HepG2 (cell line): ENCODE data around the gene SMLR1. TPM values are rescaled to one million over a fixed set of nuclear protein-coding genes. Genes with fewer than 3 reads are reported as not detected.
A peak's percentile ranks its signal among the peaks of the same experiment; 100 is the strongest.

Experiments
- CBFB ChIP-seq: sonication (generic); formaldehyde crosslinking; IDR thresholded peaks from 2 replicates; pipeline ENCODE4 v1.4.0; 2020; ENCODE audit warnings: missing genetic modification reagents
- CHD2 ChIP-seq: IDR thresholded peaks from 2 replicates; pipeline ENCODE4 v1.6.1; 2011; ENCODE audit warnings: low read depth, low read length, improper control_type of control experiment
- CREB1 ChIP-seq, 2 experiments: fragments of 450-650 bp in 1 of 2; IDR thresholded peaks; 2 replicates each; pipeline ENCODE4 v1.6.1; 2016 to 2017; ENCODE audit warnings: control low read depth in 1 of 2, mild to moderate bottlenecking in 1 of 2, missing compliant biosample characterization in 1 of 2, missing genetic modification characterization in 1 of 2
- DNMT3B ChIP-seq: conservative IDR thresholded peaks from 2 replicates; pipeline ENCODE4 v1.6.1; 2016; ENCODE audit warnings: missing biosample characterization, control low read depth
- KLF16 ChIP-seq, 2 experiments: sonication (generic) in 1 of 2; formaldehyde crosslinking in 1 of 2; IDR thresholded peaks; 2 replicates each; pipeline versions ENCODE4 v1.6.1 to v1.8.0; 2016 to 2023; ENCODE audit warnings: missing genetic modification reagents in 2 of 2, missing compliant biosample characterization in 1 of 2
- MED13 ChIP-seq: sonication (generic); formaldehyde crosslinking; IDR thresholded peaks from 2 replicates; pipeline ENCODE4 v1.5.0; 2020; ENCODE audit warnings: missing genetic modification reagents
- NCOR1 ChIP-seq: fragments of 200-600 bp; sonication (generic); IDR thresholded peaks from 2 replicates; pipeline ENCODE4 v1.7.0; 2017; ENCODE audit warnings: antibody characterized with exemption, low read length, borderline replicate concordance
- SNAI1 ChIP-seq: sonication (generic); formaldehyde crosslinking; IDR thresholded peaks from 2 replicates; pipeline ENCODE4 v1.5.0; 2020; ENCODE audit warnings: mild to moderate bottlenecking, missing genetic modification reagents, borderline replicate concordance
- SPEN ChIP-seq: sonication (generic); formaldehyde crosslinking; IDR thresholded peaks from 2 replicates; pipeline ENCODE4 v1.5.1; 2020; ENCODE audit warnings: low read depth, mild to moderate bottlenecking, missing genetic modification reagents
- UBTF ChIP-seq: sonication (generic); formaldehyde crosslinking; IDR thresholded peaks from 2 replicates; pipeline ENCODE4 v1.4.0; 2020; ENCODE audit warnings: mild to moderate bottlenecking, missing genetic modification reagents
- ZNF275 ChIP-seq: sonication (generic); formaldehyde crosslinking; IDR thresholded peaks from 2 replicates; pipeline ENCODE4 v1.8.0; 2022; ENCODE audit warnings: missing genetic modification reagents, mild to moderate bottlenecking, inconsistent platforms, borderline replicate concordance
- ZNF589 ChIP-seq: sonication (generic); formaldehyde crosslinking; conservative IDR thresholded peaks from 2 replicates; pipeline ENCODE4 v1.8.0; 2022; ENCODE audit warnings: mild to moderate bottlenecking, moderate library complexity, missing genetic modification reagents
- ZNF782 ChIP-seq: sonication (generic); formaldehyde crosslinking; IDR thresholded peaks from 2 replicates; pipeline ENCODE4 v1.4.0; 2020; ENCODE audit warnings: missing genetic modification reagents, mild to moderate bottlenecking, borderline replicate concordance
- polyA plus RNA-seq, 8 experiments: library from polyadenylated mRNA; depleted of rRNA in 3 of 8; stranded (reverse) in 7 of 8; unstranded in 1 of 8; fragments of >200 nt; fragmentation: Illumina TruSeq in 4 of 8; extraction: Trizol in 4 of 8; gene quantifications; 2 replicates each; pipeline versions ENCODE4 v1.2.1 to v1.2.3, GENCODE V29; 2011 to 2016; ENCODE audit warnings: low read depth in 4 of 8, missing spikeins in 1 of 8, mixed read lengths in 1 of 8; ENCODE audit not compliant: insufficient read depth in 1 of 8
- total RNA-seq, 5 experiments: library from RNA; depleted of rRNA; stranded (reverse); fragments of >200 nt; fragmentation: Illumina TruSeq; extraction: Trizol; gene quantifications; 2 replicates each; pipeline ENCODE4 v1.2.3, GENCODE V29; 2016; ENCODE audit warnings: low read depth in 1 of 5
- TF ChIP-seq, protein P1 (sequence below): sonication (generic); formaldehyde crosslinking; IDR thresholded peaks from 2 replicates; pipeline ENCODE4 v1.8.1; 2023; ENCODE audit warnings: mild to moderate bottlenecking, missing genetic modification reagents
- TF ChIP-seq, protein P2 (sequence below): sonication (generic); formaldehyde crosslinking; IDR thresholded peaks from 2 replicates; pipeline ENCODE4 v1.5.1; 2020; ENCODE audit warnings: mild to moderate bottlenecking, missing genetic modification reagents
- TF ChIP-seq, protein P3 (sequence below): fragments of 450-650 bp; IDR thresholded peaks from 2 replicates; pipeline ENCODE4 v1.6.1; 2016

The SMLR1 gene
- total and polyA plus RNA-seq, 2 of the 13 experiments (the other 11 are each of a cell fraction or from before 2014, with no cell fraction given) = 41.8 to 104 TPM

DNA sequence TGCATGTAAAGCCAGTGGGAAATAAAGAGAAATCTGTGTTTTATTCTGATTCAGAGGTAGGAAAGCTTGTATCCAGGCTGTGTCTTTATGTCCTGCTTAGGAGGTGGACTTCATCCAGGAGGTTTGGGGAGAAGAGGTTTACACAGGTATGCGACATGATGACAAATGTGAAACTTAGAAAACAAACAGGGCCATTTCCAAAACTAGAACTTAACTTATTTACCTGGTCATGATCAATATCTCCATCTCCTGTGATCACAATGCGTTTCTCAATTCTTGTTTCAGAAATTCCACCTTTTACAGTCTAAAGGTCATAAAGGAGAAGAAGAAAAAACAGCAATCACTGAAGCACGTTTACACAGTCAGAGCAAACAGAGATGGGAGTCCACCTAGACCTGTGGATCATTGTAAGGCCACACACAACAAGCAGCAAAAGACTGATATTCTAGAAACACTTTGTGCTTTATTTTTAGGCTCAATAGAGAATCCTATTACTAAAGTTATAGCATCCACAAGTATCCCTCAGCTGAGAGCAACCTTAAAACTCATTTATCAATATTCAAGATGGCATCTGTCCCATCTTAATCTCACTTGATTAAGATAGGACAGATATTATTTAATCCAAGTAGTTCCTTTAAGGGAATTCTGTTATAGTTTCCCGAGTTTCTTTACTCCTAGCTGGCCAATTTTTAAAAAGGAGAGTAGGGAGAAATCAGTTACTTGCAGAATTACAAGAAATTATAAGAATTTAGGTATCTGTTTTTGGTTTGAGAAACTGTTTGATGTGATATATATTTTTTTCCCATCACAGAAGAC is 36.4 kb downstream of the SMLR1 start (continued):
- TF ChIP-seq SPEN (CRISPR knock-in tag) (peak; percentile 72; the same call in 1 of the 2 replicates), UBTF (no peak), ZNF589 (CRISPR knock-in tag) (no peak; the same call in 1 of the 2 replicates), CBFB (CRISPR knock-in tag) (peak; percentile 81), DNMT3B (CRISPR knock-in tag) (peak; percentile 88; the same call in 1 of the 2 replicates), CREB1 (IDR thresholded peaks at IDR 0.05) (0 out of 2 replicates have a peak, but pooled peaks have one; percentile 44), CREB1 (CRISPR knock-in tag; IDR thresholded peaks at IDR 0.05) (peak; percentile 92), MED13 (CRISPR knock-in tag) (peak; percentile 88), CHD2 (no peak), SNAI1 (peak; percentile 85; the same call in 1 of the 2 replicates), ZNF782 (no peak), NCOR1 (peak; percentile 96), ZNF275 (CRISPR knock-in tag) (0 out of 2 replicates have a peak, but pooled peaks have one; percentile 40), KLF16 (CRISPR knock-in tag; IDR thresholded peaks at IDR 0.05) (peak in 1 of 2 experiments; percentile 95; a peak in 2 of 4 replicates)
- TF ChIP-seq, protein P1, sequence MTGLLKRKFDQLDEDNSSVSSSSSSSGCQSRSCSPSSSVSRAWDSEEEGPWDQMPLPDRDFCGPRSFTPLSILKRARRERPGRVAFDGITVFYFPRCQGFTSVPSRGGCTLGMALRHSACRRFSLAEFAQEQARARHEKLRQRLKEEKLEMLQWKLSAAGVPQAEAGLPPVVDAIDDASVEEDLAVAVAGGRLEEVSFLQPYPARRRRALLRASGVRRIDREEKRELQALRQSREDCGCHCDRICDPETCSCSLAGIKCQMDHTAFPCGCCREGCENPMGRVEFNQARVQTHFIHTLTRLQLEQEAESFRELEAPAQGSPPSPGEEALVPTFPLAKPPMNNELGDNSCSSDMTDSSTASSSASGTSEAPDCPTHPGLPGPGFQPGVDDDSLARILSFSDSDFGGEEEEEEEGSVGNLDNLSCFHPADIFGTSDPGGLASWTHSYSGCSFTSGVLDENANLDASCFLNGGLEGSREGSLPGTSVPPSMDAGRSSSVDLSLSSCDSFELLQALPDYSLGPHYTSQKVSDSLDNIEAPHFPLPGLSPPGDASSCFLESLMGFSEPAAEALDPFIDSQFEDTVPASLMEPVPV (CRISPR knock-in tag) = 0 out of 2 replicates have a peak, but pooled peaks have one; percentile 40
- TF ChIP-seq, protein P2, sequence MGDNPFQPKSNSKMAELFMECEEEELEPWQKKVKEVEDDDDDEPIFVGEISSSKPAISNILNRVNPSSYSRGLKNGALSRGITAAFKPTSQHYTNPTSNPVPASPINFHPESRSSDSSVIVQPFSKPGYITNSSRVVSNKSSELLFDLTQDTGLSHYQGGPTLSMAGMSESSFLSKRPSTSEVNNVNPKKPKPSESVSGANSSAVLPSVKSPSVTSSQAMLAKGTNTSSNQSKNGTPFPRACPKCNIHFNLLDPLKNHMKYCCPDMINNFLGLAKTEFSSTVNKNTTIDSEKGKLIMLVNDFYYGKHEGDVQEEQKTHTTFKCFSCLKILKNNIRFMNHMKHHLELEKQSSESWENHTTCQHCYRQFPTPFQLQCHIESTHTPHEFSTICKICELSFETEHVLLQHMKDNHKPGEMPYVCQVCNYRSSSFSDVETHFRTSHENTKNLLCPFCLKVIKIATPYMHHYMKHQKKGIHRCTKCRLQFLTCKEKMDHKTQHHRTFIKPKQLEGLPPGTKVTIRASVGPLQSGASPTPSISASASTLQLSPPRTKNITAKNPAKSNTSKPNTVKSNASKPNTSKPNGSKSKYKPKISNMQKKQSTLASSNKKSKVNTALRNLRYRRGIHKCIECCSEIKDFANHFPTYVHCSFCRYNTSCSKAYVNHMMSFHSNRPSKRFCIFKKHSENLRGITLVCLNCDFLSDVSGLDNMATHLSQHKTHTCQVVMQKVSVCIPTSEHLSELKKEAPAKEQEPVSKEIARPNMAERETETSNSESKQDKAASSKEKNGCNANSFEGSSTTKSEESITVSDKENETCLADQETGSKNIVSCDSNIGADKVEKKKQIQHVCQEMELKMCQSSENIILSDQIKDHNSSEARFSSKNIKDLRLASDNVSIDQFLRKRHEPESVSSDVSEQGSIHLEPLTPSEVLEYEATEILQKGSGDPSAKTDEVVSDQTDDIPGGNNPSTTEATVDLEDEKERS = peak; percentile 91
- TF ChIP-seq, protein P3, sequence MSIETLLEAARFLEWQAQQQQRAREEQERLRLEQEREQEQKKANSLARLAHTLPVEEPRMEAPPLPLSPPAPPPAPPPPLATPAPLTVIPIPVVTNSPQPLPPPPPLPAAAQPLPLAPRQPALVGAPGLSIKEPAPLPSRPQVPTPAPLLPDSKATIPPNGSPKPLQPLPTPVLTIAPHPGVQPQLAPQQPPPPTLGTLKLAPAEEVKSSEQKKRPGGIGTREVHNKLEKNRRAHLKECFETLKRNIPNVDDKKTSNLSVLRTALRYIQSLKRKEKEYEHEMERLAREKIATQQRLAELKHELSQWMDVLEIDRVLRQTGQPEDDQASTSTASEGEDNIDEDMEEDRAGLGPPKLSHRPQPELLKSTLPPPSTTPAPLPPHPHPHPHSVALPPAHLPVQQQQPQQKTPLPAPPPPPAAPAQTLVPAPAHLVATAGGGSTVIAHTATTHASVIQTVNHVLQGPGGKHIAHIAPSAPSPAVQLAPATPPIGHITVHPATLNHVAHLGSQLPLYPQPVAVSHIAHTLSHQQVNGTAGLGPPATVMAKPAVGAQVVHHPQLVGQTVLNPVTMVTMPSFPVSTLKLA = peak; percentile 30; the same call in 1 of the 2 replicates
